Upper lobe of left lung (tissue), 4 donors: ENCODE data around the gene AKR1B1.

Experiments
- CTCF ChIP-seq, 6 experiments: fragments of 450-650 bp in 4 of 6; fragments of 200-600 bp in 2 of 6; sonication (generic) in 2 of 6; IDR thresholded peaks; one replicate each; pipeline ENCODE4 v1.5.1; 2016 to 2019; ENCODE audit warnings: antibody characterized with exemption in 6 of 6
- EP300 ChIP-seq, 4 donors: sonication (generic); formaldehyde crosslinking; IDR thresholded peaks; one replicate each; pipeline ENCODE4 v1.5.1; 2017; ENCODE audit warnings: antibody characterized with exemption in 4 of 4, control low read depth in 2 of 4
- POLR2A ChIP-seq, 4 donors: fragments of 450-650 bp; IDR thresholded peaks; one replicate each; pipeline ENCODE4 v1.5.1; 2016 to 2017; ENCODE audit warnings: antibody characterized with exemption in 4 of 4, mild to moderate bottlenecking in 2 of 4
- POLR2AphosphoS5 ChIP-seq, 2 donors: sonication (generic); formaldehyde crosslinking; IDR thresholded peaks; one replicate each; pipeline ENCODE4 v1.5.1; 2017; ENCODE audit warnings: antibody characterized with exemption in 2 of 2

GRCh38 chr7:134419875-134420274, 39.0 kb downstream of the AKR1B1 start:
- TF ChIP-seq POLR2AphosphoS5 (IDR thresholded peaks at IDR 0.05) (no peak), POLR2A (IDR thresholded peaks at IDR 0.05) (no peak), CTCF (IDR thresholded peaks at IDR 0.05) (no peak), EP300 (IDR thresholded peaks at IDR 0.05) (no peak)
